WTC11 (cell line): ENCODE results near the gene MTUS2. TPM values are rescaled to one million over a fixed set of nuclear protein-coding genes. Genes with fewer than 3 reads are reported as not detected.

Source experiments
- ATAC-seq: fragments of 200-7000 bp; cut with Tn5 transposase; 2 replicates; pipeline ENCODE4 v1.10.0; 2021; ENCODE audit warnings: mild to moderate bottlenecking, moderate library complexity
- CTCF ChIA-PET: fragments of 300-600 bp; sonication (Branson Sonifier 250); formaldehyde crosslinking; loops from one replicate; lab custom pipeline; 2021; ENCODE audit warnings: antibody characterized with exemption; lab: Charles Lee
- POLR2A ChIA-PET: fragments of 350-600 bp; sonication (Branson Sonifier 250); formaldehyde crosslinking; loops from one replicate; lab custom pipeline; 2021; ENCODE audit warnings: antibody characterized with exemption; lab: Charles Lee
- DNase-seq: peaks from one replicate; pipeline ENCODE4 v3.0.0; 2021; ENCODE audit warnings: low spot score
- H3K27ac Mint-ChIP-seq: 2 replicates; pipeline ENCODE4 v1.8.0; 2021; ENCODE audit warnings: mixed read lengths
- H3K27me3 Mint-ChIP-seq: 2 replicates; pipeline ENCODE4 v1.8.0; 2021; ENCODE audit warnings: low read depth, mild to moderate bottlenecking, moderate library complexity, mixed read lengths
- H3K36me3 Mint-ChIP-seq: 2 replicates; pipeline ENCODE4 v1.8.0; 2021; ENCODE audit warnings: mixed read lengths
- H3K4me1 Mint-ChIP-seq: 2 replicates; pipeline ENCODE4 v1.8.0; 2022; ENCODE audit warnings: mixed read lengths
- H3K4me3 Mint-ChIP-seq: 2 replicates; pipeline ENCODE4 v1.8.0; 2021; ENCODE audit warnings: mild to moderate bottlenecking, moderate library complexity, mixed read lengths
- H3K9me3 Mint-ChIP-seq: 2 replicates; pipeline ENCODE4 v1.8.0; 2021; ENCODE audit warnings: mixed read lengths
- ATF1 ChIP-seq: sonication (generic); formaldehyde crosslinking; IDR thresholded peaks from 2 replicates; pipeline ENCODE4 v1.8.1; 2023; ENCODE audit warnings: mild to moderate bottlenecking, moderate library complexity, missing genetic modification reagents
- ATF2 ChIP-seq: sonication (generic); formaldehyde crosslinking; IDR thresholded peaks from 2 replicates; pipeline ENCODE4 v1.8.1; 2022; ENCODE audit warnings: low read depth, missing genetic modification reagents, borderline replicate concordance
- CDX4 ChIP-seq: fragments of 250-450 bp; sonication (Bioruptor Pico); IDR thresholded peaks from 2 replicates; pipeline ENCODE4 v1.9.0; 2021; ENCODE audit warnings: moderate library complexity, mild to moderate bottlenecking, inconsistent platforms, borderline replicate concordance
- CREB1 ChIP-seq: sonication (generic); formaldehyde crosslinking; IDR thresholded peaks from 2 replicates; pipeline ENCODE4 v1.8.0; 2023; ENCODE audit warnings: mild to moderate bottlenecking, missing genetic modification reagents
- ELF4 ChIP-seq: sonication (generic); formaldehyde crosslinking; IDR thresholded peaks from 2 replicates; pipeline ENCODE4 v1.8.1; 2022; ENCODE audit warnings: low read depth, mild to moderate bottlenecking, moderate library complexity, missing genetic modification reagents
- GABPB1 ChIP-seq: sonication (generic); formaldehyde crosslinking; IDR thresholded peaks from 2 replicates; pipeline ENCODE4 v1.8.1; 2023; ENCODE audit warnings: mild to moderate bottlenecking, missing genetic modification reagents
- IRF1 ChIP-seq: sonication (generic); formaldehyde crosslinking; IDR thresholded peaks from 2 replicates; pipeline ENCODE4 v1.8.0; 2023; ENCODE audit warnings: missing genetic modification reagents
- USF1 ChIP-seq: sonication (generic); formaldehyde crosslinking; IDR thresholded peaks from 2 replicates; pipeline ENCODE4 v1.8.0; 2022; ENCODE audit warnings: mild to moderate bottlenecking, missing genetic modification reagents
- ZBTB21 ChIP-seq: sonication (generic); formaldehyde crosslinking; IDR thresholded peaks from 2 replicates; pipeline ENCODE4 v1.8.1; 2023; ENCODE audit warnings: mild to moderate bottlenecking, missing genetic modification reagents, borderline replicate concordance
- ZNF232 ChIP-seq: sonication (generic); formaldehyde crosslinking; IDR thresholded peaks from 2 replicates; pipeline ENCODE4 v1.8.0; 2022; ENCODE audit warnings: mild to moderate bottlenecking, missing genetic modification reagents
- total RNA-seq: library from RNA; stranded (reverse); gene quantifications from 3 replicates; pipeline ENCODE4 v1.2.3, GENCODE V29; 2021
- TF ChIP-seq, protein P1 (sequence below): sonication (generic); formaldehyde crosslinking; IDR thresholded peaks from 2 replicates; pipeline ENCODE4 v1.8.1; 2022; ENCODE audit warnings: low read depth, mild to moderate bottlenecking, moderate library complexity, missing genetic modification reagents, borderline replicate concordance
- TF ChIP-seq, protein P2 (sequence below): fragments of 200-600 bp; IDR thresholded peaks from 2 replicates; pipeline ENCODE4 v1.8.0; 2022; ENCODE audit warnings: antibody characterized with exemption
- TF ChIP-seq, protein P3 (sequence below): sonication (generic); formaldehyde crosslinking; IDR thresholded peaks from 2 replicates; pipeline ENCODE4 v1.8.0; 2022; ENCODE audit warnings: mild to moderate bottlenecking, missing genetic modification reagents
- TF ChIP-seq, protein P4 (sequence below): sonication (generic); formaldehyde crosslinking; IDR thresholded peaks from 2 replicates; pipeline ENCODE4 v1.8.0; 2022; ENCODE audit warnings: mild to moderate bottlenecking, missing genetic modification reagents
- TF ChIP-seq, protein P5 (sequence below): sonication (generic); formaldehyde crosslinking; IDR thresholded peaks from 2 replicates; pipeline ENCODE4 v1.8.1; 2023; ENCODE audit warnings: mild to moderate bottlenecking, moderate library complexity, missing genetic modification reagents
- TF ChIP-seq, protein P6 (sequence below): sonication (generic); formaldehyde crosslinking; conservative IDR thresholded peaks from 2 replicates; pipeline ENCODE4 v1.8.1; 2023; ENCODE audit warnings: mild to moderate bottlenecking, low read depth, missing genetic modification reagents, moderate library complexity
- TF ChIP-seq, protein P7 (sequence below): sonication (generic); formaldehyde crosslinking; IDR thresholded peaks from 2 replicates; pipeline ENCODE4 v1.8.1; 2022; ENCODE audit warnings: mild to moderate bottlenecking, moderate library complexity, missing genetic modification reagents

Gene MTUS2
- total RNA-seq, 1 experiment from 2014 or later, result 0.22 TPM

- CTCF ChIA-PET, result no interaction called here
- no peak overlapping the region for H3K4me3 Mint-ChIP-seq
- TF ChIP-seq, protein P1, sequence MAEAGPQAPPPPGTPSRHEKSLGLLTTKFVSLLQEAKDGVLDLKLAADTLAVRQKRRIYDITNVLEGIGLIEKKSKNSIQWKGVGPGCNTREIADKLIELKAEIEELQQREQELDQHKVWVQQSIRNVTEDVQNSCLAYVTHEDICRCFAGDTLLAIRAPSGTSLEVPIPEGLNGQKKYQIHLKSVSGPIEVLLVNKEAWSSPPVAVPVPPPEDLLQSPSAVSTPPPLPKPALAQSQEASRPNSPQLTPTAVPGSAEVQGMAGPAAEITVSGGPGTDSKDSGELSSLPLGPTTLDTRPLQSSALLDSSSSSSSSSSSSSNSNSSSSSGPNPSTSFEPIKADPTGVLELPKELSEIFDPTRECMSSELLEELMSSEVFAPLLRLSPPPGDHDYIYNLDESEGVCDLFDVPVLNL (CRISPR knock-in tag), result no peak
- no peak for TF ChIP-seq CDX4
- TF ChIP-seq, protein P2, sequence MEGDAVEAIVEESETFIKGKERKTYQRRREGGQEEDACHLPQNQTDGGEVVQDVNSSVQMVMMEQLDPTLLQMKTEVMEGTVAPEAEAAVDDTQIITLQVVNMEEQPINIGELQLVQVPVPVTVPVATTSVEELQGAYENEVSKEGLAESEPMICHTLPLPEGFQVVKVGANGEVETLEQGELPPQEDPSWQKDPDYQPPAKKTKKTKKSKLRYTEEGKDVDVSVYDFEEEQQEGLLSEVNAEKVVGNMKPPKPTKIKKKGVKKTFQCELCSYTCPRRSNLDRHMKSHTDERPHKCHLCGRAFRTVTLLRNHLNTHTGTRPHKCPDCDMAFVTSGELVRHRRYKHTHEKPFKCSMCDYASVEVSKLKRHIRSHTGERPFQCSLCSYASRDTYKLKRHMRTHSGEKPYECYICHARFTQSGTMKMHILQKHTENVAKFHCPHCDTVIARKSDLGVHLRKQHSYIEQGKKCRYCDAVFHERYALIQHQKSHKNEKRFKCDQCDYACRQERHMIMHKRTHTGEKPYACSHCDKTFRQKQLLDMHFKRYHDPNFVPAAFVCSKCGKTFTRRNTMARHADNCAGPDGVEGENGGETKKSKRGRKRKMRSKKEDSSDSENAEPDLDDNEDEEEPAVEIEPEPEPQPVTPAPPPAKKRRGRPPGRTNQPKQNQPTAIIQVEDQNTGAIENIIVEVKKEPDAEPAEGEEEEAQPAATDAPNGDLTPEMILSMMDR, result no peak
- no peak for TF ChIP-seq ATF1
- no peak for TF ChIP-seq ZNF232 (CRISPR knock-in tag)
- TF ChIP-seq ELF4, result no peak
- TF ChIP-seq, protein P3, sequence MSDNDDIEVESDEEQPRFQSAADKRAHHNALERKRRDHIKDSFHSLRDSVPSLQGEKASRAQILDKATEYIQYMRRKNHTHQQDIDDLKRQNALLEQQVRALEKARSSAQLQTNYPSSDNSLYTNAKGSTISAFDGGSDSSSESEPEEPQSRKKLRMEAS (CRISPR knock-in tag), result no peak
- no peak for TF ChIP-seq IRF1
- TF ChIP-seq, protein P4, sequence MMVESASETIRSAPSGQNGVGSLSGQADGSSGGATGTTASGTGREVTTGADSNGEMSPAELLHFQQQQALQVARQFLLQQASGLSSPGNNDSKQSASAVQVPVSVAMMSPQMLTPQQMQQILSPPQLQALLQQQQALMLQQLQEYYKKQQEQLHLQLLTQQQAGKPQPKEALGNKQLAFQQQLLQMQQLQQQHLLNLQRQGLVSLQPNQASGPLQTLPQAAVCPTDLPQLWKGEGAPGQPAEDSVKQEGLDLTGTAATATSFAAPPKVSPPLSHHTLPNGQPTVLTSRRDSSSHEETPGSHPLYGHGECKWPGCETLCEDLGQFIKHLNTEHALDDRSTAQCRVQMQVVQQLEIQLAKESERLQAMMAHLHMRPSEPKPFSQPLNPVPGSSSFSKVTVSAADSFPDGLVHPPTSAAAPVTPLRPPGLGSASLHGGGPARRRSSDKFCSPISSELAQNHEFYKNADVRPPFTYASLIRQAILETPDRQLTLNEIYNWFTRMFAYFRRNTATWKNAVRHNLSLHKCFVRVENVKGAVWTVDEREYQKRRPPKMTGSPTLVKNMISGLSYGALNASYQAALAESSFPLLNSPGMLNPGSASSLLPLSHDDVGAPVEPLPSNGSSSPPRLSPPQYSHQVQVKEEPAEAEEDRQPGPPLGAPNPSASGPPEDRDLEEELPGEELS (CRISPR knock-in tag), result no peak
- TF ChIP-seq ATF2 (CRISPR knock-in tag), result no peak
- no peak for TF ChIP-seq CREB1 (CRISPR knock-in tag)
- no peak for TF ChIP-seq GABPB1
- TF ChIP-seq, protein P5, sequence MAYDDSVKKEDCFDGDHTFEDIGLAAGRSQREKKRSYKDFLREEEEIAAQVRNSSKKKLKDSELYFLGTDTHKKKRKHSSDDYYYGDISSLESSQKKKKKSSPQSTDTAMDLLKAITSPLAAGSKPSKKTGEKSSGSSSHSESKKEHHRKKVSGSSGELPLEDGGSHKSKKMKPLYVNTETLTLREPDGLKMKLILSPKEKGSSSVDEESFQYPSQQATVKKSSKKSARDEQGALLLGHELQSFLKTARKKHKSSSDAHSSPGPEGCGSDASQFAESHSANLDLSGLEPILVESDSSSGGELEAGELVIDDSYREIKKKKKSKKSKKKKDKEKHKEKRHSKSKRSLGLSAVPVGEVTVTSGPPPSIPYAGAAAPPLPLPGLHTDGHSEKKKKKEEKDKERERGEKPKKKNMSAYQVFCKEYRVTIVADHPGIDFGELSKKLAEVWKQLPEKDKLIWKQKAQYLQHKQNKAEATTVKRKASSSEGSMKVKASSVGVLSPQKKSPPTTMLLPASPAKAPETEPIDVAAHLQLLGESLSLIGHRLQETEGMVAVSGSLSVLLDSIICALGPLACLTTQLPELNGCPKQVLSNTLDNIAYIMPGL (CRISPR knock-in tag), result no peak
- TF ChIP-seq, protein P6, sequence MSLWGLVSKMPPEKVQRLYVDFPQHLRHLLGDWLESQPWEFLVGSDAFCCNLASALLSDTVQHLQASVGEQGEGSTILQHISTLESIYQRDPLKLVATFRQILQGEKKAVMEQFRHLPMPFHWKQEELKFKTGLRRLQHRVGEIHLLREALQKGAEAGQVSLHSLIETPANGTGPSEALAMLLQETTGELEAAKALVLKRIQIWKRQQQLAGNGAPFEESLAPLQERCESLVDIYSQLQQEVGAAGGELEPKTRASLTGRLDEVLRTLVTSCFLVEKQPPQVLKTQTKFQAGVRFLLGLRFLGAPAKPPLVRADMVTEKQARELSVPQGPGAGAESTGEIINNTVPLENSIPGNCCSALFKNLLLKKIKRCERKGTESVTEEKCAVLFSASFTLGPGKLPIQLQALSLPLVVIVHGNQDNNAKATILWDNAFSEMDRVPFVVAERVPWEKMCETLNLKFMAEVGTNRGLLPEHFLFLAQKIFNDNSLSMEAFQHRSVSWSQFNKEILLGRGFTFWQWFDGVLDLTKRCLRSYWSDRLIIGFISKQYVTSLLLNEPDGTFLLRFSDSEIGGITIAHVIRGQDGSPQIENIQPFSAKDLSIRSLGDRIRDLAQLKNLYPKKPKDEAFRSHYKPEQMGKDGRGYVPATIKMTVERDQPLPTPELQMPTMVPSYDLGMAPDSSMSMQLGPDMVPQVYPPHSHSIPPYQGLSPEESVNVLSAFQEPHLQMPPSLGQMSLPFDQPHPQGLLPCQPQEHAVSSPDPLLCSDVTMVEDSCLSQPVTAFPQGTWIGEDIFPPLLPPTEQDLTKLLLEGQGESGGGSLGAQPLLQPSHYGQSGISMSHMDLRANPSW, result no peak
- TF ChIP-seq, protein P7, sequence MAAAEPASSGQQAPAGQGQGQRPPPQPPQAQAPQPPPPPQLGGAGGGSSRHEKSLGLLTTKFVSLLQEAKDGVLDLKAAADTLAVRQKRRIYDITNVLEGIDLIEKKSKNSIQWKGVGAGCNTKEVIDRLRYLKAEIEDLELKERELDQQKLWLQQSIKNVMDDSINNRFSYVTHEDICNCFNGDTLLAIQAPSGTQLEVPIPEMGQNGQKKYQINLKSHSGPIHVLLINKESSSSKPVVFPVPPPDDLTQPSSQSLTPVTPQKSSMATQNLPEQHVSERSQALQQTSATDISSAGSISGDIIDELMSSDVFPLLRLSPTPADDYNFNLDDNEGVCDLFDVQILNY (CRISPR knock-in tag), result no peak
- no peak for TF ChIP-seq ZBTB21
- no peak for TF ChIP-seq USF1
- TF ChIP-seq, all 79 proteins: peak for 0
- no peak for ATAC-seq
- no peak for DNase-seq
- no peaks in the 10 kb centered on the region for H3K27me3 Mint-ChIP-seq
- no peaks in the 10 kb centered on the region for H3K4me1 Mint-ChIP-seq
- no peaks in the 10 kb centered on the region for H3K36me3 Mint-ChIP-seq
- H3K9me3 Mint-ChIP-seq, result no peaks in the 10 kb centered on the region
- H3K27ac Mint-ChIP-seq, result no peak overlapping the region
- POLR2A ChIA-PET, result no interaction called here
These were observed 218.6 kb downstream of the MTUS2 start for GRCh38 chr13:29038700-29039099.
